ENCODE results near the gene GRK5.

DNA sequence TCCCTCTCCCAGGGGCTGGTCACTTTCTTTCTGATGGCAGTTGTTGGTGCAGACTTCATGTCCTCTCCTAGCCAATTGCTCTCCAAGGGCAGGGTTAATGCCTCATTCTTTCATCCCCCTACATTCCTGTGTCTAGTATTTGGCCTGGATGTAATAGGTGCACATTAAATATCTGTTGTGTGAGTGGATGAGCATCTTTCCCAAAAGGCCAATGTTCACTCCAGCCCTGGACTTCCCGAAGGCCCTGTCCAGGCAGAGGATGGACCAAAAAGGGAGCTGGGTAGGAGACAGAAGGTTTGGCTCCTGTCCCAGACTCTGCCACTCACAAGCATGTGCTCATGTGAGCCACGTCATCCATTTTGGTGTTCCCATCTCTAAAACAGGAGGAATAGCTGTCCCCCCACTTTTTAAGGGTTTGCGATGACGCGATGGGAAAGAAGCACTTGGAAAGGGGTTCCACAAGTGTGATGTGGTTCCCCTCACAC lies 287.7 kb downstream of the GRK5 start:
- TF ChIP-seq, protein P1, sequence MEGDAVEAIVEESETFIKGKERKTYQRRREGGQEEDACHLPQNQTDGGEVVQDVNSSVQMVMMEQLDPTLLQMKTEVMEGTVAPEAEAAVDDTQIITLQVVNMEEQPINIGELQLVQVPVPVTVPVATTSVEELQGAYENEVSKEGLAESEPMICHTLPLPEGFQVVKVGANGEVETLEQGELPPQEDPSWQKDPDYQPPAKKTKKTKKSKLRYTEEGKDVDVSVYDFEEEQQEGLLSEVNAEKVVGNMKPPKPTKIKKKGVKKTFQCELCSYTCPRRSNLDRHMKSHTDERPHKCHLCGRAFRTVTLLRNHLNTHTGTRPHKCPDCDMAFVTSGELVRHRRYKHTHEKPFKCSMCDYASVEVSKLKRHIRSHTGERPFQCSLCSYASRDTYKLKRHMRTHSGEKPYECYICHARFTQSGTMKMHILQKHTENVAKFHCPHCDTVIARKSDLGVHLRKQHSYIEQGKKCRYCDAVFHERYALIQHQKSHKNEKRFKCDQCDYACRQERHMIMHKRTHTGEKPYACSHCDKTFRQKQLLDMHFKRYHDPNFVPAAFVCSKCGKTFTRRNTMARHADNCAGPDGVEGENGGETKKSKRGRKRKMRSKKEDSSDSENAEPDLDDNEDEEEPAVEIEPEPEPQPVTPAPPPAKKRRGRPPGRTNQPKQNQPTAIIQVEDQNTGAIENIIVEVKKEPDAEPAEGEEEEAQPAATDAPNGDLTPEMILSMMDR (IDR thresholded peaks at IDR 0.05; ENCODE audit: insufficient read depth, low read length, poor library complexity, severe bottlenecking), result no peak
- TF ChIP-seq EZH2phosphoT487 (conservative IDR thresholded peaks at IDR 0.05; ENCODE audit: low read length), result no peak
